IMR-90 (cell line): ENCODE measurements around the gene SPRED3. TPM values are rescaled to one million over a fixed set of nuclear protein-coding genes. Genes with fewer than 3 reads are reported as not detected.

Experiments
- ATAC-seq: fragments of 200-7000 bp; cut with Tn5 transposase; 2 replicates; pipeline ENCODE4 v1.9.1; 2020; ENCODE audit warnings: low read depth, mild to moderate bottlenecking, moderate library complexity
- BruUV-seq: library from RNA; stranded (reverse); fragments of 400-500 nt; replicated peaks from 2 replicates; lab custom pipeline; 2021; lab: Mats Ljungman, UMichigan
- CTCF ChIA-PET: fragments of 300-600 bp; formaldehyde crosslinking; extraction: SDS; loops from one replicate; lab custom pipeline; 2021; ENCODE audit warnings: antibody characterized with exemption; lab: Yijun Ruan, JAX
- POLR2A ChIA-PET: fragments of 300-600 bp; sonication (Branson Sonifier 250); formaldehyde crosslinking; loops from one replicate; lab custom pipeline; 2022; ENCODE audit warnings: antibody characterized with exemption; ENCODE audit not compliant: unreplicated experiment; lab: Charles Lee
- DNase-seq: peaks from one replicate; pipeline ENCODE4 v3.0.0; 2013
- H2AFZ ChIP-seq: replicated peaks from 2 replicates; pipeline ENCODE3; 2013; ENCODE audit warnings: low read length, mild to moderate bottlenecking; ENCODE audit not compliant: poor library complexity
- H2AK5ac ChIP-seq: 2 replicates; pipeline ENCODE4 v1.6.1; 2013; ENCODE audit warnings: low read depth, low read length, inconsistent platforms
- H2AK9ac ChIP-seq: replicated peaks from 2 replicates; pipeline ENCODE3; 2013; ENCODE audit warnings: mild to moderate bottlenecking, low read depth, low read length, moderate library complexity; ENCODE audit not compliant: poor library complexity
- H2BK120ac ChIP-seq: 2 replicates; pipeline ENCODE4 v1.6.1; 2013; ENCODE audit warnings: low read depth, low read length, inconsistent platforms
- H2BK15ac ChIP-seq: 3 replicates; pipeline ENCODE4 v1.6.1; 2013; ENCODE audit warnings: low read depth, low read length, inconsistent platforms
- H2BK20ac ChIP-seq: 2 replicates; pipeline ENCODE4 v1.6.1; 2013; ENCODE audit warnings: low read depth, mild to moderate bottlenecking, inconsistent platforms, low read length, moderate library complexity
- H2BK5ac ChIP-seq: 2 replicates; pipeline ENCODE4 v1.6.1; 2013; ENCODE audit warnings: mild to moderate bottlenecking, low read depth, low read length, inconsistent platforms; ENCODE audit not compliant: poor library complexity, severe bottlenecking
- H3K14ac ChIP-seq: replicated peaks from 2 replicates; pipeline ENCODE4 v1.6.1; 2013; ENCODE audit warnings: low read depth, low read length, inconsistent platforms
- H3K18ac ChIP-seq: 2 replicates; pipeline ENCODE4 v1.6.1; 2013; ENCODE audit warnings: low read depth, low read length, control low read depth
- H3K23ac ChIP-seq: 2 replicates; pipeline ENCODE4 v1.6.1; 2013; ENCODE audit warnings: low read depth, low read length, inconsistent platforms
- H3K27ac ChIP-seq: 2 replicates; pipeline ENCODE4 v1.5.1; 2013; ENCODE audit warnings: mild to moderate bottlenecking, control low read depth, low read length; ENCODE audit not compliant: insufficient read depth
- H3K27me3 ChIP-seq: 2 replicates; pipeline ENCODE4 v1.6.1; 2013; ENCODE audit warnings: low read length; ENCODE audit not compliant: control insufficient read depth, insufficient read depth
- H3K36me3 ChIP-seq: 2 replicates; pipeline ENCODE4 v1.6.1; 2013; ENCODE audit warnings: low read length, mixed read lengths; ENCODE audit not compliant: control insufficient read depth, insufficient read depth
- H3K4ac ChIP-seq: 2 replicates; pipeline ENCODE4 v1.6.1; 2013; ENCODE audit warnings: low read depth, low read length, inconsistent platforms
- H3K4me1 ChIP-seq: 2 replicates; pipeline ENCODE4 v1.6.1; 2013; ENCODE audit warnings: low read length, mixed read lengths; ENCODE audit not compliant: control insufficient read depth, insufficient read depth
- H3K4me2 ChIP-seq: 2 replicates; pipeline ENCODE4 v1.6.1; 2013; ENCODE audit warnings: low read depth, mild to moderate bottlenecking, control low read depth, low read length, moderate library complexity
- H3K4me3 ChIP-seq: 2 replicates; pipeline ENCODE4 v1.5.1; 2013; ENCODE audit warnings: low read depth, mild to moderate bottlenecking, control low read depth, low read length, moderate library complexity; ENCODE audit not compliant: insufficient read depth
- H3K56ac ChIP-seq: 2 replicates; pipeline ENCODE4 v1.6.1; 2013; ENCODE audit warnings: low read length, inconsistent platforms; ENCODE audit not compliant: insufficient read depth; ENCODE audit errors: extremely low read depth
- H3K79me1 ChIP-seq, 2 experiments: 2 replicates each; pipeline ENCODE4 v1.6.1; 2013; ENCODE audit warnings: low read length in 2 of 2, inconsistent platforms in 1 of 2, low read depth in 1 of 2
- H3K9ac ChIP-seq: 2 replicates; pipeline ENCODE4 v1.6.1; 2013; ENCODE audit warnings: low read depth, low read length, control low read depth
- H3K9me1 ChIP-seq: 2 replicates; pipeline ENCODE4 v1.6.1; 2013; ENCODE audit warnings: low read length, inconsistent platforms; ENCODE audit not compliant: insufficient read depth
- H3K9me3 ChIP-seq: 2 replicates; pipeline ENCODE4 v1.6.1; 2013; ENCODE audit warnings: low read length; ENCODE audit not compliant: control insufficient read depth, insufficient read depth
- H4K20me1 ChIP-seq: 2 replicates; pipeline ENCODE4 v1.6.1; 2013; ENCODE audit warnings: low read length, inconsistent platforms; ENCODE audit not compliant: insufficient read depth
- H4K5ac ChIP-seq: 2 replicates; pipeline ENCODE4 v1.6.1; 2013; ENCODE audit warnings: mild to moderate bottlenecking, low read depth, low read length, control low read depth
- H4K8ac ChIP-seq, 2 experiments: 2 replicates each; pipeline ENCODE4 v1.6.1; 2013; ENCODE audit warnings: low read depth in 2 of 2, low read length in 2 of 2, control low read depth in 1 of 2, inconsistent platforms in 1 of 2
- H4K91ac ChIP-seq: 2 replicates; pipeline ENCODE4 v1.6.1; 2013; ENCODE audit warnings: low read depth, low read length, inconsistent platforms; ENCODE audit not compliant: insufficient read depth
- BHLHE40 ChIP-seq: fragments of 150-350 bp; IDR thresholded peaks from 2 replicates; pipeline ENCODE4 v1.6.1; 2016; ENCODE audit warnings: mild to moderate bottlenecking, low read depth, low read length
- CEBPB ChIP-seq: IDR thresholded peaks from 2 replicates; pipeline ENCODE4 v1.6.1; 2012; ENCODE audit warnings: low read depth, low read length, improper control_type of control experiment
- CHD1 ChIP-seq: IDR thresholded peaks from 2 replicates; pipeline ENCODE4 v1.6.1; 2012; ENCODE audit warnings: low read depth, low read length, improper control_type of control experiment
- FOS ChIP-seq: fragments of 150-350 bp; IDR thresholded peaks from 2 replicates; pipeline ENCODE4 v1.6.1; 2016; ENCODE audit warnings: low read depth, low read length
- MAFK ChIP-seq: IDR thresholded peaks from 2 replicates; pipeline ENCODE4 v1.6.1; 2012; ENCODE audit warnings: low read depth, low read length, improper control_type of control experiment
- MAZ ChIP-seq: IDR thresholded peaks from 2 replicates; pipeline ENCODE4 v1.6.1; 2012; ENCODE audit warnings: low read depth, mild to moderate bottlenecking, low read length, improper control_type of control experiment, moderate library complexity, borderline replicate concordance
- MXI1 ChIP-seq: IDR thresholded peaks from 2 replicates; pipeline ENCODE4 v1.6.1; 2012; ENCODE audit warnings: low read depth, mild to moderate bottlenecking, low read length, moderate library complexity, borderline replicate concordance
- NFE2L2 ChIP-seq: fragments of 150-350 bp; IDR thresholded peaks from 2 replicates; pipeline ENCODE4 v1.6.1; 2016; ENCODE audit warnings: low read depth, mild to moderate bottlenecking, low read length
- RAD21 ChIP-seq: IDR thresholded peaks from 2 replicates; pipeline ENCODE4 v1.6.1; 2012; ENCODE audit warnings: low read length, improper control_type of control experiment
- RCOR1 ChIP-seq: IDR thresholded peaks from 2 replicates; pipeline ENCODE4 v1.6.1; 2012; ENCODE audit warnings: mild to moderate bottlenecking, low read length, improper control_type of control experiment; ENCODE audit not compliant: insufficient replicate concordance
- RFX5 ChIP-seq: IDR thresholded peaks from 2 replicates; pipeline ENCODE4 v1.8.0; 2012; ENCODE audit warnings: low read depth, mild to moderate bottlenecking, low read length, moderate library complexity
- SMC3 ChIP-seq: fragments of 150-350 bp; IDR thresholded peaks from 2 replicates; pipeline ENCODE4 v1.6.1; 2016; ENCODE audit warnings: low read depth, mild to moderate bottlenecking, antibody characterized with exemption, low read length, moderate library complexity
- WGBS, 2 experiments: methylation state at CpG; one replicate each; pipeline versions ENCODE4 v1.1.5 to v1.1.7; 2013; ENCODE audit warnings: missing lambda C conversion rate in 2 of 2; ENCODE audit not compliant: insufficient read length in 1 of 2; ENCODE audit errors: extremely low coverage in 2 of 2; 5-methylcytosine and 5-hydroxymethylcytosine counted together
- dilution Hi-C: fragments of 300-500 bp; cut with HindIII; formaldehyde crosslinking; loops from one replicate; pipeline ENCODE4 v1.14.3; 2018; ENCODE audit warnings: low sequenced_read_pairs; ENCODE audit not compliant: unreplicated experiment
- in situ Hi-C: fragments of 300-500 bp; cut with MboI; formaldehyde crosslinking; loops from 3 replicates; pipeline ENCODE4 v1.14.3; 2019; ENCODE audit warnings: low sequenced_read_pairs, inconsistent platforms, mixed read lengths
- intact Hi-C: fragments of 100-400 bp; cut with micrococcal nuclease; formaldehyde crosslinking; loops from 2 replicates; pipeline ENCODE4 v1.10.0; 2022
- polyA plus RNA-seq, 3 experiments: library from polyadenylated mRNA; depleted of rRNA; stranded (reverse); fragments of >200 nt; gene quantifications; 2 replicates each; pipeline ENCODE4 v1.2.3, GENCODE V29; 2012; ENCODE audit warnings: low replicate concordance in 1 of 3
- total RNA-seq: library from RNA; depleted of rRNA; stranded (reverse); fragments of >200 nt; gene quantifications from 2 replicates; pipeline ENCODE4 v1.2.3, GENCODE V29; 2012
- TF ChIP-seq, protein P1 (sequence below): fragments of 150-350 bp; IDR thresholded peaks from 2 replicates; pipeline ENCODE4 v1.6.1; 2016; ENCODE audit warnings: low read depth, mild to moderate bottlenecking, low read length, moderate library complexity, borderline replicate concordance
- TF ChIP-seq, protein P2 (sequence below): conservative IDR thresholded peaks from 2 replicates; pipeline ENCODE4 v1.5.1; 2012; ENCODE audit warnings: mild to moderate bottlenecking, low read depth, low read length, improper control_type of control experiment
- TF ChIP-seq, protein P3 (sequence below): fragments of 150-350 bp; IDR thresholded peaks from 2 replicates; pipeline ENCODE4 v1.6.1; 2017; ENCODE audit warnings: mild to moderate bottlenecking, antibody characterized with exemption, low read length, low read depth

SPRED3 gene
- total and polyA plus RNA-seq, 2 of the 4 experiments (the other 2 are of a cell fraction), result 0.90 to 7.9 TPM

GRCh38 chr19:38392707-38393308 lies 4.3 kb downstream of the SPRED3 start:
- no TSS peak for BruUV-seq
- in situ Hi-C loops (no loop called here), dilution Hi-C loops (no loop called here), intact Hi-C loops (no loop called here)
- H3K18ac ChIP-seq, result no peak overlapping the region
- no peak overlapping the region for H3K56ac ChIP-seq
- no peak overlapping the region for H3K23ac ChIP-seq
- H3K4ac ChIP-seq, result no peak overlapping the region
- no peaks in the 10 kb centered on the region for H3K27me3 ChIP-seq
- H3K36me3 ChIP-seq, result peaks cover 25% of the 10 kb centered on the region
- no peak overlapping the region for H4K91ac ChIP-seq
- H3K9me1 ChIP-seq, result peaks cover 3% of the 10 kb centered on the region; the same call in 1 of the 2 replicates
- H4K8ac ChIP-seq, result no peak overlapping the region
- CTCF ChIA-PET, result interaction anchor here (0.6 to 1.0 kb wide), 2 partner anchors 10 to 476 kb away, joined by 3 read pairs; partner anchors contain the start of gene FAM98C
- H2BK5ac ChIP-seq, result no peak overlapping the region
- no peak overlapping the region for H4K5ac ChIP-seq
- H2BK15ac ChIP-seq, result no peak overlapping the region
- POLR2A ChIA-PET, result interaction anchor here (0.5 kb wide), 1 partner anchor 192 kb away, joined by 3 read pairs; no protein-coding TSS in a partner anchor
- H3K27ac ChIP-seq, result no peak overlapping the region
- peaks cover 4% of the 10 kb centered on the region for H3K4me1 ChIP-seq
- ATAC-seq (peak; percentile 3; the same call in 1 of the 2 replicates), DNase-seq (peak; percentile 63)
- no peak overlapping the region for H3K14ac ChIP-seq
- H3K4me2 ChIP-seq, result no peak overlapping the region
- H3K9ac ChIP-seq, result no peak overlapping the region
- 83% methylated on average over 4 of the region's 6 CpGs; no CpG with 5 or more reads in 1 of the 2 experiments for WGBS, 2 experiments
- H2AK5ac ChIP-seq, result no peak overlapping the region
- H2BK120ac ChIP-seq, result no peak overlapping the region
- no peak overlapping the region for H2BK20ac ChIP-seq
- no peaks in the 10 kb centered on the region for H3K9me3 ChIP-seq
- peaks cover 11 to 31% of the 10 kb centered on the region in 2 experiments; a peak in 3 of 4 replicates for H3K79me1 ChIP-seq
- no peaks in the 10 kb centered on the region for H4K20me1 ChIP-seq
- H3K4me3 ChIP-seq, result no peak overlapping the region
- H2AFZ ChIP-seq, result no peak overlapping the region
- H2AK9ac ChIP-seq, result no peak overlapping the region
- no peak for TF ChIP-seq SMC3
- no peak for TF ChIP-seq RCOR1
- no peak for TF ChIP-seq CEBPB
- TF ChIP-seq, protein P1, sequence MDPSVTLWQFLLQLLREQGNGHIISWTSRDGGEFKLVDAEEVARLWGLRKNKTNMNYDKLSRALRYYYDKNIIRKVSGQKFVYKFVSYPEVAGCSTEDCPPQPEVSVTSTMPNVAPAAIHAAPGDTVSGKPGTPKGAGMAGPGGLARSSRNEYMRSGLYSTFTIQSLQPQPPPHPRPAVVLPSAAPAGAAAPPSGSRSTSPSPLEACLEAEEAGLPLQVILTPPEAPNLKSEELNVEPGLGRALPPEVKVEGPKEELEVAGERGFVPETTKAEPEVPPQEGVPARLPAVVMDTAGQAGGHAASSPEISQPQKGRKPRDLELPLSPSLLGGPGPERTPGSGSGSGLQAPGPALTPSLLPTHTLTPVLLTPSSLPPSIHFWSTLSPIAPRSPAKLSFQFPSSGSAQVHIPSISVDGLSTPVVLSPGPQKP, result no peak
- TF ChIP-seq, protein P2, sequence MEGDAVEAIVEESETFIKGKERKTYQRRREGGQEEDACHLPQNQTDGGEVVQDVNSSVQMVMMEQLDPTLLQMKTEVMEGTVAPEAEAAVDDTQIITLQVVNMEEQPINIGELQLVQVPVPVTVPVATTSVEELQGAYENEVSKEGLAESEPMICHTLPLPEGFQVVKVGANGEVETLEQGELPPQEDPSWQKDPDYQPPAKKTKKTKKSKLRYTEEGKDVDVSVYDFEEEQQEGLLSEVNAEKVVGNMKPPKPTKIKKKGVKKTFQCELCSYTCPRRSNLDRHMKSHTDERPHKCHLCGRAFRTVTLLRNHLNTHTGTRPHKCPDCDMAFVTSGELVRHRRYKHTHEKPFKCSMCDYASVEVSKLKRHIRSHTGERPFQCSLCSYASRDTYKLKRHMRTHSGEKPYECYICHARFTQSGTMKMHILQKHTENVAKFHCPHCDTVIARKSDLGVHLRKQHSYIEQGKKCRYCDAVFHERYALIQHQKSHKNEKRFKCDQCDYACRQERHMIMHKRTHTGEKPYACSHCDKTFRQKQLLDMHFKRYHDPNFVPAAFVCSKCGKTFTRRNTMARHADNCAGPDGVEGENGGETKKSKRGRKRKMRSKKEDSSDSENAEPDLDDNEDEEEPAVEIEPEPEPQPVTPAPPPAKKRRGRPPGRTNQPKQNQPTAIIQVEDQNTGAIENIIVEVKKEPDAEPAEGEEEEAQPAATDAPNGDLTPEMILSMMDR, result no peak
- TF ChIP-seq MAFK, result no peak
- TF ChIP-seq, protein P3, sequence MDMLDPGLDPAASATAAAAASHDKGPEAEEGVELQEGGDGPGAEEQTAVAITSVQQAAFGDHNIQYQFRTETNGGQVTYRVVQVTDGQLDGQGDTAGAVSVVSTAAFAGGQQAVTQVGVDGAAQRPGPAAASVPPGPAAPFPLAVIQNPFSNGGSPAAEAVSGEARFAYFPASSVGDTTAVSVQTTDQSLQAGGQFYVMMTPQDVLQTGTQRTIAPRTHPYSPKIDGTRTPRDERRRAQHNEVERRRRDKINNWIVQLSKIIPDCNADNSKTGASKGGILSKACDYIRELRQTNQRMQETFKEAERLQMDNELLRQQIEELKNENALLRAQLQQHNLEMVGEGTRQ, result no peak
- no peak for TF ChIP-seq CHD1
- TF ChIP-seq FOS, result no peak
- peak; percentile 61 for TF ChIP-seq RFX5
- no peak for TF ChIP-seq BHLHE40
- TF ChIP-seq MAZ, result peak; percentile 56; the same call in 1 of the 2 replicates
- TF ChIP-seq NFE2L2, result no peak
- TF ChIP-seq MXI1, result 0 out of 2 replicates have a peak, but pooled peaks have one; percentile 36
- TF ChIP-seq RAD21, result no peak
